ENCODE results near the gene CUEDC2. TPM values are rescaled to one million over a fixed set of nuclear protein-coding genes. Genes with fewer than 3 reads are reported as not detected.

CUEDC2 gene
- total RNA-seq, 1 donor from 2014 or later = 41.2 TPM

GRCh38 chr10:102384606-102385429 lies 47.6 kb downstream of the CUEDC2 start:
- no peak for TF ChIP-seq CTCF (IDR thresholded peaks at IDR 0.05)
- Histone ChIP-seq H3K27ac (peak overlapping the region; percentile 48), H3K4me1 (peaks cover 15% of the 10 kb centered on the region), H3K36me3 (peaks cover 36% of the 10 kb centered on the region), H3K4me3 (no peak overlapping the region), H3K9me3 (no peaks in the 10 kb centered on the region), H3K27me3 (ENCODE audit: low read depth) (no peaks in the 10 kb centered on the region)
- ATAC-seq = peak; percentile 78 to 81
- DNase-seq = no peak
- intact Hi-C loops (cut with DNase I) = no loop called here

GRCh38 chr10:102384053-102384452 lies 48.3 kb downstream of the CUEDC2 start:
- Histone ChIP-seq H3K27me3 (ENCODE audit: low read depth) (no peaks in the 10 kb centered on the region), H3K36me3 (peaks cover 43% of the 10 kb centered on the region), H3K9me3 (no peaks in the 10 kb centered on the region), H3K4me1 (peaks cover 15% of the 10 kb centered on the region), H3K4me3 (no peak overlapping the region), H3K27ac (no peak overlapping the region)
- intact Hi-C loops (cut with DNase I) = no loop called here
- no peak for TF ChIP-seq CTCF (IDR thresholded peaks at IDR 0.05)
- DNase-seq (no peak), ATAC-seq (no peak)

GRCh38 chr10:102382871-102383270 lies 49.5 kb downstream of the CUEDC2 start:
- H3K4me3 ChIP-seq = no peak overlapping the region
- intact Hi-C loops (cut with DNase I) = no loop called here
- DNase-seq (no peak), ATAC-seq (no peak)
- no peak overlapping the region for H3K27ac ChIP-seq
- H3K4me1 ChIP-seq = peaks cover 15% of the 10 kb centered on the region
- no peaks in the 10 kb centered on the region for H3K9me3 ChIP-seq
- H3K36me3 ChIP-seq = peaks cover 55% of the 10 kb centered on the region
- H3K27me3 ChIP-seq (ENCODE audit: low read depth) = no peaks in the 10 kb centered on the region
- no peak for TF ChIP-seq CTCF (IDR thresholded peaks at IDR 0.05)

GRCh38 chr10:102381983-102382382 lies 50.4 kb downstream of the CUEDC2 start:
- no peak for TF ChIP-seq CTCF (IDR thresholded peaks at IDR 0.05)
- H3K9me3 ChIP-seq = no peaks in the 10 kb centered on the region
- H3K4me1 ChIP-seq = peaks cover 15% of the 10 kb centered on the region
- no peak overlapping the region for H3K27ac ChIP-seq
- no peak for ATAC-seq
- intact Hi-C loops (cut with DNase I) = no loop called here
- no peak overlapping the region for H3K4me3 ChIP-seq
- peaks cover 64% of the 10 kb centered on the region for H3K36me3 ChIP-seq
- no peak for DNase-seq
- no peaks in the 10 kb centered on the region for H3K27me3 ChIP-seq (ENCODE audit: low read depth)

- H3K27me3 ChIP-seq (ENCODE audit: low read depth) = no peaks in the 10 kb centered on the region
- TF ChIP-seq CTCF (IDR thresholded peaks at IDR 0.05) = no peak
- DNase-seq (no peak), ATAC-seq (no peak)
- H3K27ac ChIP-seq = no peak overlapping the region
- intact Hi-C loops (cut with DNase I) = no loop called here
- H3K4me3 ChIP-seq = no peak overlapping the region
- no peaks in the 10 kb centered on the region for H3K9me3 ChIP-seq
- peaks cover 90% of the 10 kb centered on the region for H3K36me3 ChIP-seq
- no peaks in the 10 kb centered on the region for H3K4me1 ChIP-seq
Measured at GRCh38 chr10:102379383-102379782, 53.0 kb downstream of the CUEDC2 start.
